ENCODE measurements around the gene FAM83D. TPM values are rescaled to one million over a fixed set of nuclear protein-coding genes. Genes with fewer than 3 reads are reported as not detected.
A peak's percentile ranks its signal among the peaks of the same experiment; 100 is the strongest.

Gene FAM83D
- total and polyA plus RNA-seq, 10 donors, result 0.46 to 3.0 (median 1.3) TPM

- no peak overlapping the region for H3K27ac ChIP-seq
- H3K27me3 ChIP-seq (replicated peaks in 1 of 7), result peaks cover 0 to 2% (median 0%) of the 10 kb centered on the region in 7 donors
- peaks cover 6 to 100% (median 90%) of the 10 kb centered on the region in 6 donors for H3K36me3 ChIP-seq
- TF ChIP-seq POLR2AphosphoS5 (IDR thresholded peaks at IDR 0.05) (no peak), POLR2A (IDR thresholded peaks at IDR 0.05) (no peak), CTCF (IDR thresholded peaks at IDR 0.05 in 8 of 11, conservative IDR thresholded peaks at IDR 0.05 in 3 of 11) (no peak)
- intact Hi-C loops (cut with DNase I; ENCODE audit: low total_unique reads), result no loop called here
- no peak overlapping the region for H3K4me3 ChIP-seq
- no peaks in the 10 kb centered on the region for H3K4me1 ChIP-seq
- WGBS, 5 donors, result 37 to 93% (median 66%) methylated on average over 1 of the region's 1 CpG
- peaks cover 0 to 15% (median 9%) of the 10 kb centered on the region in 8 donors for H3K9me3 ChIP-seq
- no peak for DNase-seq
Observed at GRCh38 chr20:38905375-38905774, 20.8 kb upstream of the FAM83D start.

GRCh38 chr20:38907918-38908677 is 18.1 kb upstream of the FAM83D start:
- H3K27ac ChIP-seq, result no peak overlapping the region
- no peak overlapping the region for H3K4me3 ChIP-seq
- no peaks in the 10 kb centered on the region for H3K4me1 ChIP-seq
- H3K9me3 ChIP-seq, result peaks cover 0 to 15% (median 9%) of the 10 kb centered on the region in 8 donors
- peaks cover 0 to 100% (median 80%) of the 10 kb centered on the region in 6 donors for H3K36me3 ChIP-seq
- intact Hi-C loops (cut with DNase I; ENCODE audit: low total_unique reads), result no loop called here
- 93 to 96% (median 96%) methylated on average over 7 to 13 of the region's 13 CpGs for WGBS, 5 donors
- TF ChIP-seq POLR2AphosphoS5 (IDR thresholded peaks at IDR 0.05) (peak in 2 of 3 donors; percentile 17 to 29), POLR2A (IDR thresholded peaks at IDR 0.05) (no peak)
- peak; percentile 59 for DNase-seq
- H3K27me3 ChIP-seq (replicated peaks in 1 of 7), result no peaks in the 10 kb centered on the region

- TF ChIP-seq POLR2A (IDR thresholded peaks at IDR 0.05), result no peak
- no peak for TF ChIP-seq POLR2AphosphoS5 (IDR thresholded peaks at IDR 0.05)
- TF ChIP-seq CTCF (IDR thresholded peaks at IDR 0.05 in 8 of 11, conservative IDR thresholded peaks at IDR 0.05 in 3 of 11), result no peak
- Histone ChIP-seq H3K4me1 (no peaks in the 10 kb centered on the region), H3K36me3 (peaks cover 0 to 100% (median 66%) of the 10 kb centered on the region in 6 donors), H3K27ac (no peak overlapping the region), H3K4me3 (no peak overlapping the region), H3K27me3 (replicated peaks in 1 of 7) (no peaks in the 10 kb centered on the region), H3K9me3 (no peaks in the 10 kb centered on the region)
- WGBS, 5 donors, result 95 to 97% (median 97%) methylated on average over 7 of the region's 7 CpGs
- peak; percentile 12 for DNase-seq
- intact Hi-C loops (cut with DNase I; ENCODE audit: low total_unique reads), result no loop called here
Observed at GRCh38 chr20:38915355-38915754, 10.9 kb upstream of the FAM83D start.

- no peaks in the 10 kb centered on the region for H3K4me1 ChIP-seq
- no peak for DNase-seq
- H3K36me3 ChIP-seq, result peaks cover 0 to 100% (median 64%) of the 10 kb centered on the region in 6 donors
- 68 to 87% (median 83%) methylated on average over 4 of the region's 4 CpGs for WGBS, 5 donors
- no peaks in the 10 kb centered on the region for H3K27me3 ChIP-seq (replicated peaks in 1 of 7)
- intact Hi-C loops (cut with DNase I; ENCODE audit: low total_unique reads), result no loop called here
- H3K4me3 ChIP-seq, result no peak overlapping the region
- no peak for TF ChIP-seq POLR2AphosphoS5 (IDR thresholded peaks at IDR 0.05)
- no peak for TF ChIP-seq CTCF (IDR thresholded peaks at IDR 0.05 in 8 of 11, conservative IDR thresholded peaks at IDR 0.05 in 3 of 11)
- no peak for TF ChIP-seq POLR2A (IDR thresholded peaks at IDR 0.05)
- no peaks in the 10 kb centered on the region for H3K9me3 ChIP-seq
- no peak overlapping the region for H3K27ac ChIP-seq
Observed at GRCh38 chr20:38917657-38918056, 8.6 kb upstream of the FAM83D start.
